T-cell (primary cell): Measurements from ENCODE around the gene IGLON5. TPM values are rescaled to one million over a fixed set of nuclear protein-coding genes. Genes with fewer than 3 reads are reported as not detected.
A peak's percentile ranks its signal among the peaks of the same experiment; 100 is the strongest.

Experiments
- ATAC-seq, 4 experiments: fragments of 200-7000 bp in 3 of 4; fragments of 150-1000 bp in 1 of 4; cut with Tn5 transposase; replicated peaks in 1 of 4; 1 replicate in 3 of 4; 2 replicates in 1 of 4; pipeline ENCODE4 v1.10.0; 2021; ENCODE audit warnings: moderate library complexity in 3 of 4, mild to moderate bottlenecking in 2 of 4, moderate number of reproducible peaks in 1 of 4
- CTCF ChIA-PET, 2 donors: fragments of 300-600 bp; sonication (Branson Sonifier 250); formaldehyde crosslinking; loops; one replicate each; lab custom pipeline; 2022; ENCODE audit warnings: antibody characterized with exemption in 2 of 2; lab: Charles Lee
- POLR2A ChIA-PET, 2 donors: fragments of 300-600 bp; sonication (Branson Sonifier 250); formaldehyde crosslinking; loops; one replicate each; lab custom pipeline; 2022; ENCODE audit warnings: antibody characterized with exemption in 2 of 2; lab: Charles Lee
- DNase-seq, 35 experiments: peaks; one replicate each; pipeline versions ENCODE4 v3.0.0 to v3.0.0-alpha.2; 2013 to 2023
- H3K27ac ChIP-seq: one replicate; pipeline ENCODE4 v1.5.1; 2013; ENCODE audit warnings: low read length
- H3K27me3 ChIP-seq, 2 experiments: replicated peaks in 1 of 2; 1 replicate in 1 of 2; 2 replicates in 1 of 2; pipeline versions ENCODE4 v1.6.1 to v1.7.0; 2013; ENCODE audit warnings: low read length in 1 of 2, mixed read lengths in 1 of 2; ENCODE audit not compliant: control insufficient read depth in 2 of 2, insufficient read depth in 2 of 2; ENCODE audit errors: extremely low read depth in 1 of 2
- H3K36me3 ChIP-seq, 2 donors: 1 replicate in 1 of 2; 2 replicates in 1 of 2; pipeline versions ENCODE4 v1.6.1 to v1.7.0; 2013; ENCODE audit warnings: low read length in 1 of 2; ENCODE audit not compliant: control insufficient read depth in 2 of 2, insufficient read depth in 1 of 2; ENCODE audit errors: extremely low read depth in 1 of 2
- H3K4me1 ChIP-seq, 2 experiments: 1 replicate in 1 of 2; 2 replicates in 1 of 2; pipeline versions ENCODE4 v1.6.1 to v1.7.0; 2013; ENCODE audit warnings: low read length in 2 of 2, mixed read lengths in 1 of 2; ENCODE audit not compliant: insufficient read depth in 2 of 2, control insufficient read depth in 1 of 2; ENCODE audit errors: extremely low read depth in 1 of 2
- H3K4me3 ChIP-seq, 2 donors: 1 replicate in 1 of 2; 2 replicates in 1 of 2; pipeline versions ENCODE4 v1.5.1 to v1.7.0; 2013; ENCODE audit warnings: mild to moderate bottlenecking in 2 of 2, low read length in 1 of 2, moderate library complexity in 1 of 2; ENCODE audit not compliant: control insufficient read depth in 1 of 2; ENCODE audit errors: extremely low read depth in 1 of 2
- H3K9me3 ChIP-seq: 2 replicates; pipeline ENCODE4 v1.7.0; 2013
- H3K27ac Mint-ChIP-seq, 2 donors: one replicate each; pipeline ENCODE4 v1.8.0; 2020 to 2021; ENCODE audit warnings: mild to moderate bottlenecking in 2 of 2, mixed read lengths in 2 of 2
- H3K27me3 Mint-ChIP-seq, 2 donors: one replicate each; pipeline ENCODE4 v1.8.0; 2021 to 2022; ENCODE audit warnings: mixed read lengths in 2 of 2
- H3K36me3 Mint-ChIP-seq: one replicate; pipeline ENCODE4 v1.8.0; 2021; ENCODE audit warnings: mixed read lengths
- H3K4me1 Mint-ChIP-seq, 3 donors: one replicate each; pipeline ENCODE4 v1.8.0; 2020 to 2022; ENCODE audit warnings: mixed read lengths in 3 of 3, mild to moderate bottlenecking in 1 of 3
- H3K4me3 Mint-ChIP-seq, 3 donors: one replicate each; pipeline ENCODE4 v1.8.0; 2020 to 2022; ENCODE audit warnings: mild to moderate bottlenecking in 3 of 3, mixed read lengths in 3 of 3, moderate library complexity in 3 of 3
- H3K9me3 Mint-ChIP-seq, 3 donors: one replicate each; pipeline ENCODE4 v1.8.0; 2020 to 2022; ENCODE audit warnings: mixed read lengths in 3 of 3
- WGBS: methylation state at CpG from one replicate; pipeline ENCODE4 v1.1.5; 2013; ENCODE audit warnings: missing lambda C conversion rate; ENCODE audit not compliant: insufficient coverage; 5-methylcytosine and 5-hydroxymethylcytosine counted together
- total RNA-seq, 35 experiments: library from RNA in 6 of 35; stranded (reverse) in 6 of 35; fragments of 120-200 nt in 1 of 35; gene quantifications; one replicate each; pipeline versions ENCODE4 v1.2.1 to v1.2.4 and lab custom pipeline; 2013 to 2026

Gene IGLON5
- total RNA-seq, 5 donors from 2014 or later (not counting 1 experiment from before 2014, with no cell fraction given), result 0.10 TPM; not detected in 4

GRCh38 chr19:51368366-51369282 is 57.2 kb downstream of the IGLON5 start, which contains the start of gene CLDND2:
CLDND2 (minus strand) TSS chr19:51369003; CDS start chr19:51368577, 426 bp downstream.
- Mint-ChIP-seq H3K4me3 (peak within 1 kb of the TSS; percentile 96 to 98 (median 96)), H3K36me3 (no peaks in the 10 kb centered on the region), H3K27ac (peak within 1 kb of the TSS; percentile 93 to 97), H3K27me3 (no peaks in the 10 kb centered on the region), H3K9me3 (no peaks in the 10 kb centered on the region), H3K4me1 (peaks cover 68 to 79% (median 76%) of the 10 kb centered on the region in 3 donors)
- Histone ChIP-seq H3K27ac (peak within 1 kb of the TSS; percentile 76), H3K4me3 (peak within 1 kb of the TSS; percentile 87), H3K4me1 (peaks cover 19 to 92% of the 10 kb centered on the region in 2 experiments), H3K9me3 (no peaks in the 10 kb centered on the region), H3K36me3 (no peaks in the 10 kb centered on the region), H3K27me3 (no peaks in the 10 kb centered on the region)
- CTCF ChIA-PET, result interaction anchor here in 1 of 2 donors (1.1 to 1.4 kb wide), 3 partner anchors 14 to 27 kb away, joined by 3 to 5 read pairs (median 4); no protein-coding TSS in a partner anchor
- ATAC-seq, result no peak
- peak in 12 of 35 experiments; percentile 17 to 60 (median 26) for DNase-seq
- WGBS, result 43% methylated on average over 15 of the region's 23 CpGs
- POLR2A ChIA-PET, result no interaction called here

GRCh38 chr19:51370230-51370629 is 58.8 kb downstream of the IGLON5 start:
- ChIA-PET CTCF (interaction anchor here in 1 of 2 donors (0.6 kb wide), 1 partner anchor 12 kb away, joined by 3 read pairs; no protein-coding TSS in a partner anchor), POLR2A (interaction anchor here in 1 of 2 donors (0.7 kb wide), 1 partner anchor 22 kb away, joined by 5 read pairs; no protein-coding TSS in a partner anchor)
- no peaks in the 10 kb centered on the region for H3K9me3 Mint-ChIP-seq
- WGBS, result 75% methylated on average over 3 of the region's 4 CpGs
- peak overlapping the region; percentile 61 to 96 (median 96) for H3K4me3 Mint-ChIP-seq
- no peaks in the 10 kb centered on the region for H3K36me3 ChIP-seq
- H3K27me3 ChIP-seq, result no peaks in the 10 kb centered on the region
- no peak for ATAC-seq
- peak overlapping the region in 1 of 2 donors; percentile 75 for H3K4me3 ChIP-seq
- DNase-seq, result no peak
- H3K36me3 Mint-ChIP-seq, result no peaks in the 10 kb centered on the region
- peak overlapping the region; percentile 89 for H3K27ac Mint-ChIP-seq
- no peaks in the 10 kb centered on the region for H3K9me3 ChIP-seq
- H3K4me1 ChIP-seq, result peaks cover 15 to 95% of the 10 kb centered on the region in 2 experiments
- peaks cover 70 to 79% (median 79%) of the 10 kb centered on the region in 3 donors for H3K4me1 Mint-ChIP-seq
- H3K27ac ChIP-seq, result peak overlapping the region; percentile 87
- H3K27me3 Mint-ChIP-seq, result no peaks in the 10 kb centered on the region

GRCh38 chr19:51371186-51371690 is 59.8 kb downstream of the IGLON5 start:
- ChIA-PET CTCF (interaction anchor here in 1 of 2 donors (0.5 kb wide), 1 partner anchor 24 kb away, joined by 3 read pairs; no protein-coding TSS in a partner anchor), POLR2A (interaction anchor here in 1 of 2 donors (0.7 kb wide), 1 partner anchor 18 kb away, joined by 3 read pairs; no protein-coding TSS in a partner anchor)
- H3K27ac Mint-ChIP-seq, result peak overlapping the region; percentile 89
- Histone ChIP-seq H3K4me3 (peak overlapping the region in 1 of 2 donors; percentile 75), H3K4me1 (peaks cover 18 to 96% of the 10 kb centered on the region in 2 experiments), H3K36me3 (no peaks in the 10 kb centered on the region), H3K27me3 (no peaks in the 10 kb centered on the region), H3K9me3 (no peaks in the 10 kb centered on the region), H3K27ac (peak overlapping the region; percentile 87)
- 67% methylated on average over 5 of the region's 8 CpGs for WGBS
- H3K4me3 Mint-ChIP-seq, result peak overlapping the region; percentile 61 to 96 (median 96)
- no peaks in the 10 kb centered on the region for H3K9me3 Mint-ChIP-seq
- DNase-seq (no peak), ATAC-seq (no peak)
- H3K36me3 Mint-ChIP-seq, result no peaks in the 10 kb centered on the region
- no peaks in the 10 kb centered on the region for H3K27me3 Mint-ChIP-seq
- H3K4me1 Mint-ChIP-seq, result peaks cover 70 to 82% (median 73%) of the 10 kb centered on the region in 3 donors

GRCh38 chr19:51372021-51372648 is 60.7 kb downstream of the IGLON5 start:
- no peaks in the 10 kb centered on the region for H3K27me3 ChIP-seq
- Mint-ChIP-seq H3K27ac (peak overlapping the region; percentile 89), H3K36me3 (no peaks in the 10 kb centered on the region), H3K27me3 (no peaks in the 10 kb centered on the region), H3K9me3 (no peaks in the 10 kb centered on the region), H3K4me3 (peak overlapping the region; percentile 61 to 96 (median 96)), H3K4me1 (peaks cover 64 to 81% (median 72%) of the 10 kb centered on the region in 3 donors)
- peaks cover 18 to 98% of the 10 kb centered on the region in 2 experiments for H3K4me1 ChIP-seq
- peak overlapping the region; percentile 17 to 75 for H3K4me3 ChIP-seq
- CTCF ChIA-PET, result interaction anchor here in 1 of 2 donors (1.9 kb wide), 1 partner anchor 23 kb away, joined by 10 read pairs; no protein-coding TSS in a partner anchor
- DNase-seq, result no peak
- WGBS, result 78% methylated on average over 12 of the region's 18 CpGs
- POLR2A ChIA-PET, result interaction anchor here in 1 of 2 donors (1.0 kb wide), 1 partner anchor 23 kb away, joined by 3 read pairs; no protein-coding TSS in a partner anchor
- no peaks in the 10 kb centered on the region for H3K9me3 ChIP-seq
- H3K27ac ChIP-seq, result peak overlapping the region; percentile 87
- no peak for ATAC-seq
- H3K36me3 ChIP-seq, result no peaks in the 10 kb centered on the region

GRCh38 chr19:51372649-51373504 is 61.4 kb downstream of the IGLON5 start, which contains the start of gene NKG7:
NKG7 (minus strand) TSS chr19:51372654; CDS start chr19:51372535, 119 bp downstream.
- peak within 1 kb of the TSS; percentile 61 to 96 (median 96) for H3K4me3 Mint-ChIP-seq
- no peaks in the 10 kb centered on the region for H3K36me3 ChIP-seq
- H3K27me3 Mint-ChIP-seq, result no peaks in the 10 kb centered on the region
- peak within 1 kb of the TSS; percentile 89 for H3K27ac Mint-ChIP-seq
- H3K4me1 ChIP-seq, result peaks cover 18 to 90% of the 10 kb centered on the region in 2 experiments
- peaks cover 59 to 74% (median 67%) of the 10 kb centered on the region in 3 donors for H3K4me1 Mint-ChIP-seq
- no CpG with 5 or more reads among the region's 9 CpGs for WGBS
- CTCF ChIA-PET, result interaction anchor here in 1 of 2 donors (1.9 kb wide), 1 partner anchor 22 kb away, joined by 10 read pairs; no protein-coding TSS in a partner anchor
- H3K9me3 Mint-ChIP-seq, result no peaks in the 10 kb centered on the region
- peak within 1 kb of the TSS; percentile 87 for H3K27ac ChIP-seq
- peak; percentile 61 to 74 (median 68) for ATAC-seq
- peak; percentile 26 to 83 (median 59) for DNase-seq
- H3K36me3 Mint-ChIP-seq, result no peaks in the 10 kb centered on the region
- POLR2A ChIA-PET, result interaction anchor here (0.6 to 1.0 kb wide), 2 partner anchors 22 to 46 kb away, joined by 3 read pairs; no protein-coding TSS in a partner anchor
- no peaks in the 10 kb centered on the region for H3K27me3 ChIP-seq
- H3K4me3 ChIP-seq, result peak within 1 kb of the TSS; percentile 17 to 75
- no peaks in the 10 kb centered on the region for H3K9me3 ChIP-seq
